Astrocyte (in vitro differentiated cells and primary cell): Measurements from ENCODE around the gene INCA1.

Experiments used
- CTCF ChIP-seq: IDR thresholded peaks from 2 replicates; pipeline ENCODE4 v1.5.1; 2011; ENCODE audit warnings: low read depth, mild to moderate bottlenecking, inconsistent platforms, low read length, moderate library complexity; ENCODE audit not compliant: insufficient read depth
- EZH2 ChIP-seq: IDR thresholded peaks from 2 replicates; pipeline ENCODE4 v1.6.1; 2012; ENCODE audit warnings: mild to moderate bottlenecking, low read length, inconsistent platforms; ENCODE audit not compliant: insufficient read depth

- TF ChIP-seq CTCF (no peak), EZH2 (no peak)
These were observed 30.0 kb upstream of the INCA1 start for GRCh38 chr17:5027299-5027698.
